Right kidney (tissue), 1 donor: Measurements from ENCODE around the gene COL6A2.
A peak's percentile ranks its signal among the peaks of the same experiment; 100 is the strongest.

Experiments used
- DNase-seq: peaks from one replicate; pipeline ENCODE4 v3.0.0-alpha.2; 2016

COL6A2 gene

DNA sequence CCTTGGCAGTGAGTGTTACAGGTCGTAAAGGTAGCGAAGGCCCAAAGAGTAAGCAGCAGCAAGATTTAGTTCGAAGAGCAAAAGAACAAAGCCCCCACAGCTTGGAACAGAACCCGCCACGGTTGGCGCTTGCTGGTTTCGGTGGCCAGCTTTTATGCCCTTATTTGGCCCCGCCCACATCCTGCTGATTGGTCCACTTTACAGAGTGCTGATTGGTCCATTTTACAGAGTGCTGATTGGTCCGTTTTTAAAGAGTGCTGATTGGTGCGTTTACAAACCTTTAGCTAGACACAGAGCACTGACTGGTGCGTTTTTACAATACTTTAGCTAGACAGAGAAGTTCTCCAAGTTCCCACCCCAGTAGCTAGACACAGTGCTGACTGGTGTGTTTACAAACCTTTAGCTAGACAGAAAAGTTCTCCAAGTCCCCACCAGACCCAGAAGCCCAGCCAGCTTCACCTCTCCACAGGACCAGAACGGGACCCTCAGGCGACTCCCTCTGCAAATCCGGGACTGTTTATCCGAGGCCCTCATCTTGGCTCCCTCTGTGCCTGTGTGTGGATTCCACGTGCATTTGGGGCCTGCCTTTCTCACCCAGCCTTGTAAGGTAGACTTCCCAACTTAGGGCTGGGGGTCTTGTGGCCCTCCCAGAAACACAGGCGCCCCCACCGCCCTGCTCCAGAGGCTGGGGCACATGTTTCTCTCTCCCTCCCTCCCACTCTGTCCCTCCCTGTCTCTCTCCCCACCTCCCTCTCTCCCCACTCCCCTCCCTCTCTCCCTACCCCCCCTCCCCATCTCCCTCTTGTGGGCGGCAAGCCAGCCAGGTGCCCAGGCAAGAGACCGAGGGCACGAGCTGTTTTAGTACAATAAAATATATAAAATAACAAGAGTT is 44.9 kb downstream of the COL6A2 start:
- no peak for DNase-seq

DNA sequence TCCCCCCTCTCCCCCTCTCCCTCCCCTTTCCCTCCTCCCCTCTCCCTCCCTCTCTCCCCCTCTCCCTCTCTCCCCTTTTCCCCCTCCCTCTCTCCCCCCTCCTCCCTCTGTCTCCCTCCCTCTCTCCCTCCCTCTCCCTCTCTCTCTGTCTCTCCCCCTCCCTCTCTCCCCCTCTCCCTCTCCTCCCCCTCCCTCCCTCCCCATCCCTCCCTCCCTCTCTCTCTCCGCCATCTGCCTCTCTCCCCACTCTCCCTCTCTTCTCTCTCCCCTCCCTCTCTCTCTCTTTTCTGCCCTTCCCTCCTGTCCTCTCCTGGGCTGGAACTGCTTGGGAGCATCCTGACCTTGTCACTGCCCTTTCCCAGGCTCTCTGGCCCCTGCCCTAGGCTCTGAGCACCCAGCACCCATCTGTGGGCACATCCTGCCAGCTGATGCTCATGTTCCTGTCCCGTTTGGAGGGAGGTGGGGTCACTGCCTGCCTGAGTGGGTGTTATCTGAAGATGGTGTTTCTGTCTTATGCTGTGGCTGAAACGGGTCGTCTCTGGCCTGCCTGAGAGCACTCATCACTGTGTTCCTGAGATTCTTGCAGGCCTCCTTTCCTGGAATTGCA is 46.7 kb downstream of the COL6A2 start:
- DNase-seq: no peak

DNA sequence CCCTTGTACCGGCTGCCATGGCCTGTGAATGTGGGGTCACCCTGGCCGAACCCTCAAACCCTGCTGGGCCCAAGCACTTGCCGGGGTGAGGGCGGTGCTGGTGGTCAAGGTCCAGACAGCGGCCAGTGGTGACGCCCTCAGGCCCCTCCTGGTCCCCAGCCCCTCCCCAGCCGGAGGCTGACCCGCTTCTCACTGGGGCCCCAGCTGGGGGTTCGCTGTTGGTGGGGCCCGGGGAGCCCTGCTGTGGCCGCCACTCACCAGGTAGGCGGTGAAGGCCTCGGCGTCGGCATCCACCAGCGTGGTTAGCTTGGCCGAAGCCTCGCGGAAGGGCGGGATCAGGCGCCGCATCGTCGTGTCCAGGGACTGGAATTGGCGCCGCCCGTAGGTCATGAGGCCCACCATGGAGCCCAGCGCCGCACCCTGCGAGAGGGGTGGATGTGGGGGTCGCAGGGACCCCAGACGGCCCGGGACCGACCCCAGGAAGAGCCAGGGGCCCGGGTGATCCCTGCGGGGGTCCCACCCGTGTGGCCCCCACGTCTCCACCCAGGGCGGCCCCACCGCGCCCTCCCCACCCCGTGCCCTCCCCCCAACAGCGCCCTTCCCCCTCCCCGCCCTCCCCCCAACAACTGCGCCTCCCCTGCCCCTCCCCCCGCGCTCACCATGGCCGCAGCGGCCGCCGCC is 47.4 kb downstream of the COL6A2 start:
- peak; percentile 0 for DNase-seq

DNA sequence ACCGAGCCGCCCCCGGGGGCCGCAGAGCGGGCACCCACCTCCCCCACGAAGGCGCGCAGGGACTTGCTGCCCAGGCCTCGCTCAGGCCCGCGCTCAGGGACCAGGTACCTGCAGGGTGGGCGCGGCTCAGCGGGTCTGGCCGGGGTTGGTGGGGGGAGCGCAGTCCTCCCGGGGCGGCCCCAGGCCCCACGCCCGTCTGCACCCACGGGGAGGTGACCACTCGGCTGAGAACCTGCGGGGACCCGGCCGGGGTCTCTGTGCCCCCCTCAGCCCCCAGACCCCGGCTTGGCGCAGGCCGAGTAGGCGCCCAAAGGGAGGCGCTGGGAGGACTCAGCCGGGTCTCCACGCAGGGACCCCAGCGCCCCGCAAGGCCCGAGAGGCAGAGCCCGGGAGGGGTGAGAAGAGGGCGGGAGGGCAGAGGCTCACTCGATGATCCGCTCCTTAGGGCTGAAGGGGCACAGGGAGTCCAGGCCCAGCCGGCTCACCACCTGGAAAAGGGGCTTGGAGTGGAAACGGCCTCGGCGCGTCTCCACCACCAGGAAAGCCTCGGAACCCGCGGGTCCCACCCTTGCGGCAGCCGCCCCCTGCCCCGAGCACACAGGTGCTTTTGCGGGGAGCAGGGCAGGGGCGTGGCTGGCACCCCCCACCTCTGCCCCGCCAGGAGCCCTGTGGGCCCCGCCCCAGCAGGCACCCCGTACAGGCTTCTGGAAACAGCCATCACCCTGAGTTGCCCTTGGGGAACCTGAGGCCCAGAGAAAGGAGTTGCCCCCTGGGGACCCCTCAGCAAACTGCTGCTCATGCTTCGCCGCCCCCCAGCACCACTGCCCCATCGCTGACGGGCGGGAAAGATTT is 48.2 kb downstream of the COL6A2 start:
- peak; percentile 1 for DNase-seq

DNA sequence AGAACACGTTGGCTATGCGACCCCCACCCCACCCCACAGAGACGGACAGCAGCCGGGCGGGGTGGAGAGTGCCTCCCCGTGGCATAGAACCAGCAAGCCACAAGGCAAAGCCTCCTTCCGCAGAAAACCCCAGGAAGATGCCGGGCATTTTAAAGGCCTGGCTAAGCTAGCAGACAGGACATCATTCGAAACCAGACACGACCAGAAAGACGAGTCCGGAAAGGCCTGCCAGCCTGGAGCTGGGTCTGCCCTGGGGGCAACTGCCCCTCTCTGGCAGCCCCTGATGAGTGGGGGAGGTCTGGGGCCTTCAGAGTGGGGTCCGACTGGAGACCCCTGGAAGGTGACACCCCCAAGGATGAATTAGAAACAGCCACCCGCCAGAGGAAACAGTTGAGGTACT is 48.9 kb downstream of the COL6A2 start:
- DNase-seq: no peak

DNA sequence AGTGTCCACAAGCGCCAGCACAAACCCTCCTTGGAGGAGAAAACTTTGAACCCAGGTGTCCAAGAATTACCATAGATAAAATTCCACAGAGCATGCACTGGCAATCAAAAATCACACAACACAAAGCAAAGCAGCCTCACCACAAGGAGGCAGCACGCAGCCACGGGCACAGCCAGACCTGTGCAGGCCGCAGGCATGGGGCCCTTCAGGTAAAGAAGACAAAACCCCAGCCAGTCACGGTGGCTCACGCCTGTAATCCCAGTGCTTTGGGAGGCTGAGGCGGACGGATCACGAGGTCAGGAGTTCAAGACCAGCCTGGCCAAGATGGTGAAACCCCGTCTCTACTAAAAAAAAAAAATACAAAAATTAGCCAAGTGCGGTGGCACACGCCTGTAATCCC is 49.5 kb downstream of the COL6A2 start:
- DNase-seq: peak; percentile 30

DNA sequence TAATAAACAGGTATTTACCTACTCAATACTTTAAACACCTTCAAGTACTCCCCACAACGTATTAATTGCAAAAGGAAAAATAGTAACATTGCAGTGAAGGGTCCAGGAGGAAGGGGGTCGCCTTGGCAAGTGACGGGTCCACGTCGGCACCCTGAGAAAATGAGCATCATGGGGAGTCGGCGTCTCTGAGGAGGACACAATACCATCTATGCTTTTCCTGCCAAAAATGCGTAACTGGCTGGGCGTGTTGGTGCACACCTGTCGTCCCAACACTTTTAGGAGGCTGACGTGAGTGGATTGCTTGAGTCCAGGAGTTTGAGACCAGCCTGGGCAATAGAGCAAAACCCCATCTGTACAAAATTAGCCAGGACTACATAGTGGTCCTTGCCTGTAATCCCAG is 50.2 kb downstream of the COL6A2 start:
- DNase-seq: no peak

DNA sequence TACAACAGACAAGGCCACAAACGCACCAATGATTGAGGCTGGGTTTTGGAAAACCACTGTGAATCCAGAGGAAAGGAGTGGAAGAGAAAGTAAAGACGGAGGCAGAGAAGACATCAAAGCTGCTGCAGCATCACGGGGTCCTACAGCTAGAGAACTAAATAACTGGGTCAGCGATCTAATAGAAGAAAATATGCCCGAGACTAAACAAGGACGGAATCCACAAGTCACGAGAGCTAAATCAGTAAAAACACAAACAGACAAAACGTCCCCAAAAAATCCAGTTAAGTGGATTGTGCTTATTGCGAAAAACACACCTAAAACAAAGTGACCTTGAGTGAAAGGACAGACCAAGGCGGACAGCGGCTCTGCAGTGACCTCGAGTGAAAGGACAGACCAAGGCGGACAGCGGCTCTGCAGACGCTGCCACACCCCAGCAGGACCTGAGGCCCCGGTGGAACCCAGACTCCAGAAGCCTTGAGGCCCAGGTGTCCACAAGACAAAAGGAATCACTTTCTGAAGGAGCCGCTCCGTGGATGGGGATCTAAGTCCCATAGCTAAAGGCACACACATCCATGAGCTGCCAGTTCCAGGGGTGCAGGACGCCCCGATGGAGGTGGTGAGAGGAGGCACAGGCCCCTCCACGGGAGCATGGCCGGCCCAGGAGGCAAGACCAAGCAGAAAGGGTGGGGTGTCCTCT is 51.4 kb downstream of the COL6A2 start:
- peak; percentile 0 for DNase-seq

DNA sequence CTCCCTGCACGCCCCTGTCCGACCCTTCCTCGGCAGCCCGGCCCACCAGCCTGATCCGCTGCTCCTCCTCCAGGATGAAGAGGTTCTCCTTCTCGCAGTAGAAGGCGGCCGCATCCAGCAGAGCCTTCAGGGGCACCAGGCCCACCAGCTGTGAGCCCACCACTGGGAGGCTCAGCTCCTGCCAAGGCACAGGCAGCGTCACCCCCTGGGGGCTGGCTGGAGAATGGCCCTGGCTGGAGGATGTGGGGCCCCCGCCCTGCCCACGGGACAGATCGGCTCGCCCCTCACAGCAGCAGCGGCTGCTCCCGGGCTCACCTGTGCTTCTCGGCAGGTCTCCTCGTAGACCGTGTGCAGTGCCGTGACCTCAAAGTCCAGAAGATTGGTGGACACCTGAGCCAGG is 52.2 kb downstream of the COL6A2 start:
- no peak for DNase-seq

DNA sequence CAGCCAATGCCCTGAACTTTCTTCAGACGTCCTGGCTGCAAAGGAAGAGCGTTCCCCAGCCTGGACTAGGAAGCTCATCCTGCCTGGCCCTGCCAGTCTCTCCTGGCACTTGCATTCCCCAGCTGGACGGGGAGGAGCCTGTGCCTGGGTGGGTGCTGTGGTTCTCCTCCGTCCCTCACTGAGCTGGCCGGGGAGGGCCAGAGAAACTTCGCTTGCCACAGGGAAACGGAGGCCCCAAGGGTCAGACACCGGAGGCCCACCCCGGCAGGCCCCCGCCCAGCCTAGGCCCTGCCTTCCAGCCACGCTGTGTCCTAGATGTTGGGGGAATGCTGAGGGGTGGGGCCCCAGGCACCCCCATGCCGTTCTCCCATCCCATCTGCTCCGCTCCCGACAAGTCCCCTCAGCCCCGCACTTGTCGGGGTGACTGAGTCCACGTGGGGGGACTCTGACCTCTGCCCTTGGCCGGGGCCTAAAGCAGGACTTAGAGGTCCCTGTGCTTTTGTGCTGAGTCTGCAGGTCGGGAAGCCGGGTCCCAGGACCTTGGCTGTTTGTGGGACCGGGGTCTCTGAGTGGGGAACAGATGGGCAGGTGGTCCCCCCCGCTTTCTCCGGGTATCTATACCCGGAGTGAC is 52.7 kb downstream of the COL6A2 start:
- DNase-seq: peak; percentile 3

DNA sequence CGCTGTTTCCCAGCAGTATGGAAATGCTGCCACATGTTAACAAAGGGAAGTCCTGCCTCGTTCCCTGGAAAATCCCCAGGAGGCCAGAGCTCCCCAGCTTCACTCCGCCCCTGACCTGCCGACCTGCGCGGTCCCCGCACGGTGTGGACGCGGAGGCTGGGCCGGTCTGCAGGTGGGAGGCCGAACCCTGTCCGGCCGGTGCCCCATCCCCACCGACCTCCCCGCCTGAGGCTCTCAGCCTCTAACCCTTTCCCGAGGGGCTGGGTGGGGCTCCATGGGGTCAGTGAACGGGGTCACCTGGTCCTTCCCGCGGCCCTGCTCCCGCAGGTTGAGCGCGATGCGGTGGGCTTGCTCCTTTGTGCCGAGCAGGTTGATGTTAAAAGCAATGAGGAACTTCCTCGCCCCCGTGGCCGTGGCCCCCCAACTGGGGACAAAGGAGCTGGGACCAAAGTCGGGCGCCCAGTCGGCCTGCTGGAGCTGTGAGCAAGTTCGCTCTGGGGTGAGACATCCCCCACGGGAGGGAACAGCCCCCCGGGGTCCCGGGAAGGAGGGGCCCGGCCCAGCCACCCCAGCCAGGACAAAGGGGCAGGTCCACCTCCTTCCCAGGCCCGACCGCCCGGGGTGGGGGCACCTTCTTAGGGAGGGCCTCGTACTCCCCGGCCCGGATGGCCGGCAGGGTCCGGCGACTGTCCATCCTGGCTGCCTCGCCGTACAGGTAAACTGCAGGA is 53.5 kb downstream of the COL6A2 start:
- DNase-seq: no peak

DNA sequence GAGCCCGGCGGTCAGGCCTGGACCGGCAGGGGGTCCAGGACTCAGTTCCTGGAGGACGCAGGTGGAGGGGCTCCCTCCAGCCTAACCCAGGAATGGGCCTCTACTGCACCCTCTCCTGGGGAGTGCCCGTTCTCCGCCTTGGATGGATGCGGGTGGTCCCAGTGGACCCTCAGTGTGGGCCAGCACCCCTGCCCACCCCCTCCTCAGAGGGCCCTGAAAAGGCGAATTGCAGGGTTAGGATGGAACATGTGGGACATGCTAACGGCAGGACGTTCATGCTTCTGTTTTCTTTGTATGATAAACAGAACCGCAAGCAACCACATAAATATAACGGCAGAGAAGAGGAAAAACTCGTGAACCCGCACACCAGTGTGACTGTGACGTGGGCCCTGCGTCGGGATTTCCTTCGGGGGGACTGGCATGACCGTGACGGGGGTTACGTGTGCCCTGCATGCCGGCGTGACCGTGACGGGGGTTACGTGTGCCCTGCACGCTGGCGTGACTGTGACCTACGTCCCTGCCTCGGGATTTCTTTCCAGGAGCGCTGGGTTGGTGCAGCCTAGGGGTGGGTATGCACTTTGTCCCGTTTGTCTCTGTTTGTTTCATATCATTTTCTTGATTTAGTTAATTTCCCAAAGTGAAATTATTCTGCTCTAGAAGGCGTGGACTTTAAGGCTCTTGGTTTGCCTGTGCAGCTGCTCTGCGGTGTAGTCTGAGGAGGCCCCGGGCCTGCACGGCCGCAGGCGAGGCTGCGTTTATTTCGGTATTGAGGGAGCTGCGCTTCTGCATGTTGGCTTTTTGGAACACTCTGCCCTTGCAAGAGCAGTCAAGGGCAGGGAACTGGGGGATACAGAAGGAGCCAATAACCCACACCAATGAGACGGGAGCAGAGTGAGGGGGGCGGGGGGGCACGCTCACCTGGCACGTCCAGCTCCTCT is 54.3 kb downstream of the COL6A2 start:
- DNase-seq: no peak

DNA sequence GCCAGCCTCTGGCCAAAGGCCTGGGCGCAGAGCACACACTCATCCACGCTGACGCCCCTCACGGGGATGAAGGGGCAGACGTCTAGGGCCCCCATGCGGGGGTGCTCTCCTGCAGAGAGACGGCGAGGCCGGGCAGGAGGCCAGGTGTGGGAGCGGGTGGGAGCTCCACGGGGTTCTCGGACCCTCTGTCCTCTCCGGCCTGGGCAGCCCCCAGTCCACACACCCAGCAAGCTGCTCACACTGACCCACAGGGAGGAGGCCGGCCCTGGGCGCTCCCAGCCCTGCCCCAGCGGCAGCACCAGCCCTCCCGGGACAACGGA is 55.0 kb downstream of the COL6A2 start:
- DNase-seq: no peak

DNA sequence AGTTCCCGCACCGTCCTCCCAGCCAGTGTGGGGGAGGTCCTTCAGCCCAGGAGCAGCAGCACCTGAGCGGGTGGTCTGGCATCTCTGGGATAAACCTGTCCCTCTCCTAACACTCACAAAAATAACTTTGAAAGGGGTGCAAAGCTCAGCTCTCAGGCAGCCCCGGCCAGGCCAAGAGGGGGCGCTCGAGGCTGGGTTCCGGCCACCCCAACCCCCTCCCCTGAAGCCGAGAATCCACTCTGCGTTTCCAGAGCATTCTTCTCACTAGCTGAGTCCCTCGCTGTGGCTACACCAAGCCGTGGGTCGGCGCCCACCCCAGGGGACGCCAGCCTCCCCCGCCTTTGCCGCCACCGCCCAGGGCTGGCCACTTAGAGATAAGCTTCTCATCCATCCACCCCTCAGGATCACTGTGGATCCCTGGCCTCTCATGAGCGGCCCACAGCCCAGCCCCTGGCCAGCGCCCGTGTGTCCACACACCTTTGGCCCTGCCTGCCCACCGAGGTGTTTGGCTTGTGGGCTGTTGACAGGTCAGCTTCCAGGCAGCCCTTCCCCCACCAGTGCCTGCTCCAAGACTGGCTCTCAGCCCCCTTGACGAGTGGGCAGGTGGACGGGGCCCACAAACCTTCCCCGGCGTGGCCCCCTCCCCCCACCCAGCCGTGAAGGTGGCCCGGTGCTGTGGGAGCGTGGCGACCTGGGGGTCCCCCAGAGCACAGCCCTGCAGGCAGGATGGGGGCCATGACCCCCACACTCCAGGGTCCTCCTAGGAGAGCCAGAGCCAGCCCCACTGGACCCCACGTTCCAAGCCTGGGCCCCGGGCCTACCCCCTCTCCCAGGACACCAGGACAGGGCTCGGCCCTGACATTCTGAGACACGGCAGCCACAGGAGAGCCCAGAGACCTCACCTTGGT is 55.6 kb downstream of the COL6A2 start:
- peak; percentile 73 for DNase-seq

DNA sequence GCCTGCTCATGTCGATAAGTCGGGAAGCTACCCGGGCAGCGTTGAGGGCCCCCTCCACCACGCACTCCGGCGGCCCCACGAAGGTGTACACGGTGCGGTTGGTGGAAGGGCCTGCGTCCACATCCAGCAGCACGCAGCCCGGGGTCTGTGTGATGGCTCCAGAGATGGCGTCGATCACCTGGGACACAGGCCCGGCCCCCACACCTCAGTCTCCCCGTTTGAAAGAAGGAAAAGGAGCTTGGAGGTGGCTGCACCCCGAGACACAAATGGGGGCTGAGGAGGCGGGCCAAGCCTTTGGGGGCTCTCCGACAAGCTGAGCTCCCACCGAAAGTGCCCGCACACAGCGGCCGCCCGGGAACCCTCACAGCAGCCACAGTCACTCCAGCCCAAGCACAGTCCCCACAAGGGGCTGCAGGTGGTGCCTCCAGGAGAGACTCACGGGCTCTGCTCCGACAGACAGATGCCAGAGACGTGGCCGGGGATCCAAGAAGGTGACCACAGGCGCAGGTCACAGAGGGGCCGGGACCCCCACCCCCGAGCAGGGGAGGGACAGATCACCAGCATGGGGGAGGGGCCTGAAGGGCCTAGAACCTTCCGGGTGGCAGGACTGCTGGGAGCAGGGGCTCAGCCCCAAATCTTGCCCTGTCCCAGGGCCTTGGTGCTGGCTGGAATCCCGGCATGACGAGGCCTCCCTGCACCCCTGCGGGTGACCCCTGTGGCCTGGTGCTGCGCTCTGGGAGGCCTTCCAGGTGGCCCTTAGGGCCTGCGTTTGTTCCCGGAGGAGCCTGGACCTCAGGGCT is 56.4 kb downstream of the COL6A2 start:
- no peak for DNase-seq

DNA sequence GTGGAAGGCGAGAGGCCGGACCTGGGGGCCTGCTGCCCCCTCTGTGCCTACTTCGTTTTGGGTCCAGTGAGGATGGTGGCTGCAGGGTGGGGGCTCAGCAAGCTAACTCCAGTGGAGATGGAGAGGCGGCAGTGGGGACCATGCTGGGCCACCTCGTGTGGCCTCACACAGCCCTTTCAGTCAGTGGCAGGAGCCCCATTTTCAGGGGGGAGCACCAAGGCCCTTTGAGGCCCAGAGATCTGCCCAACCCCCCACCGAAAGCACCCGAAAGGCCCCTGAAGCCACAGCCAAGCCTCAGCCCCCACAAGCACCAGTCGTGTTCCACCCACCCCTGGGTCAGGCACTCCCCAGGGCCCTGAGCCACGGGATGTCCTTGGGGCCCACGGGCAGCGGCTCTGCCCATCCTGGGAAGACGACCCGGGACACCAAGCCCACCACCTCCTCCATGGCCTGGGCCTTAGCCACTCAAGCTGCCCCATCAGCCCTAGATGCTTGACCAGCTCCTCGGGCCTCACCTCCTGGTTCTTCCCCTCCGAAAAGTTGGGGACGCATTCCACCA is 57.1 kb downstream of the COL6A2 start:
- DNase-seq: no peak
